ENCODE results near the gene TBC1D32.
"Not testable (repeated sequence)": the region's sequence is repeated elsewhere in the genome, so short reads cannot be mapped to it uniquely, and the experiment has no call there.

The TBC1D32 gene

DNA sequence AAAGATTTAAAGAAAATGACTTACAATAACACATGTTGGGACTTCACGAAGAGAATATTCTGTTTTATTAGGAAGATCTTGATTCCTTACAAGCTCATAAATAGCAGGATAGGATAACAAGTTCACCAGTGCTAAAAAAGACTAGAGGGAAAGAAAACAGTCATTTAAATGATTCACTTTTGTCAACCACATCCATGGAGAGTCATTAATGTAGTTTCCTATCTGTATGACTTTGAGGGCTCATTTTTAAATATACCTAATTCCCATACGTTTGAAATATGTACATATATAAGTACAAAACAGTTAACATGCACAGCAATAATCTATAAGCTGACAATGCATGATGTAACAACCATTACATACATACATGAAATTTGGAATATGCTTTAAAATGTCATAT, 111.1 kb downstream of the TBC1D32 start:
- no peak for DNase-seq (ENCODE audit: low read depth)
- TF ChIP-seq CTCF (conservative IDR thresholded peaks at IDR 0.05; ENCODE audit: low read depth, low read length) = no peak
- H3K4me3 ChIP-seq (ENCODE audit: low read depth, low read length) = no peak overlapping the region

- no peak overlapping the region for H3K4me3 ChIP-seq (ENCODE audit: low read depth, low read length)
- DNase-seq (ENCODE audit: low read depth) = peak; percentile 66
- TF ChIP-seq CTCF (conservative IDR thresholded peaks at IDR 0.05; ENCODE audit: low read depth, low read length) = peak; percentile 36
These were observed 111.6 kb downstream of the TBC1D32 start for GRCh38 chr6:121222656-121223055.

- DNase-seq (ENCODE audit: low read depth) = peak; percentile 41
- H3K4me3 ChIP-seq (ENCODE audit: low read depth, low read length) = no peak overlapping the region
- TF ChIP-seq CTCF (conservative IDR thresholded peaks at IDR 0.05; ENCODE audit: low read depth, low read length) = no peak
These were observed 117.4 kb downstream of the TBC1D32 start for GRCh38 chr6:121216928-121217327.

GRCh38 chr6:121213341-121213740, 120.9 kb downstream of the TBC1D32 start:
- not testable (repeated sequence) for DNase-seq (ENCODE audit: low read depth); H3K4me3 ChIP-seq (ENCODE audit: low read depth, low read length)

DNA sequence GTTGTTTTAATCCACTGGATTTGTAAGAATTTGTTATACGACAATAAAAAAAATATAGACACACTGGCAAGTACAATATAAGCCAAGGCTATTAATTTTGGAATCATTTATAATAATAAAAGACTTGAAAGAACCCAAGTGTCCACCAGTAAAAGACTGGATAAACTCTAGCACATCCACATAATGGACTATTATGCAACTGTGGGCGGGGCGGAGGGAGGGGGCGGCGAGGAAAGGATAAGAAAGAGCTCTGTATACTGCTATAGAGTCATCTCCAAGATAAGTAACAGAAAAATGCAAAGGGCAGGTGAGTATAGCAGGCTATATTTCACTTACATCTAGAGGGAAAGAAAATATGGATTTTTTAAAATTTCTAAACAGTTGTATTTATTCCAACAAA, 123.3 kb downstream of the TBC1D32 start:
- TF ChIP-seq CTCF (conservative IDR thresholded peaks at IDR 0.05; ENCODE audit: low read depth, low read length) = no peak
- no peak for DNase-seq (ENCODE audit: low read depth)
- H3K4me3 ChIP-seq (ENCODE audit: low read depth, low read length) = no peak overlapping the region

DNA sequence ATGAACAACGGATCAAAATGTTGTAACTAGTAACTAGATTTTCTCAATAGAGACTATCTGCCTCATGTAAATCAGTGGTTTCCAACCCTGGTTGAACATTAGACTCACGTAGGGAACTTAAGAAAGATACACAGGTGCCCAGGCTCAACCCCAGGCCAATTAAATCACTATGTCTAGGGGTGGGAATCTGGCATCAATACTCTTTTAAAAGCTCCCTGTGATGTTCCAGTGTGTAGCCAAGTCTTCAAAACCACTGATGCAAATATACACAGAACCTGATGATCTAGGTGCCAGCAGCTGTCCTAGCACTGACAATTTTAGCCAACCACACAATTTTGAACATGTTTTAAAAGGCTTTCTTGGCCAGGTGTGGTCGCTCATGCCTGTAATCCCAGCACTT, 128.7 kb downstream of the TBC1D32 start:
- DNase-seq (ENCODE audit: low read depth) = no peak
- TF ChIP-seq CTCF (conservative IDR thresholded peaks at IDR 0.05; ENCODE audit: low read depth, low read length) = no peak
- no peak overlapping the region for H3K4me3 ChIP-seq (ENCODE audit: low read depth, low read length)

DNA sequence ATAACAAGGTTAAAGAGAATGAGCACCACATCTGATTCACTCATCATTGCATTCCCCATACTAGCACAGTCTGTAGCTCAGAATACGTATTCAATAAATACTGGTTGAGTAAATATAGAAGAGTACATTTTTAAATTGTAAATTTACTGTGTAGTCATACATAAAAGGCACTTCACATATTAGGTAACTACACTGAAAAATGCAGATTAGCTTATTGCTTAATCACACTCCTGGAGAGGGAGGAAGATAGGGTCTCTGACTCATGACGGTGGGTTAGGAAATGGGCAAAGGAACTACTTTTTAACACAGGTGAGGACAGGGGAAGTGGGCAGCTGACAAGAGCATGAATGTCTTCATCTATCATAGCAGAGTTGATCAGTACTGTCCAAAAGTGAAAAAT, 133.2 kb downstream of the TBC1D32 start:
- peak; percentile 42 for DNase-seq (ENCODE audit: low read depth)

DNA sequence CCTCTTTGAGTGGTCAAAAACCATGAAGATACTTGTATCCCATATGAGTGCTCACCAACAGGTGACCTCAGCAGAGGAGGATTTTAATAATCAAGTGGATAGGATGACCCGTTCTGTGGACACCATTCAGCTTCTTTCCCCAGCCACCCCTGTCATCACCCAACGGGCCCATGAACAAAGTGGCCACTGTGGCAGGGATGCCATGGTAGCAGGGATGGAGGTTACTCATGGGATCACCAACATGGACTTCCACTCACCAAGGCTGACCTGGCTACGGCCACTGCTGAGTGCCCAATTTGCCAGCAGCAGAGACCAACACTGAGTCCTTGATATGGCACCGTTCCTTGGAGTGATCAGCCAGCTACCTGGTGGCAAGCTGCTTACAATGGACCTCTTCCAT, 138.2 kb downstream of the TBC1D32 start:
- H3K4me3 ChIP-seq (ENCODE audit: low read depth, low read length); DNase-seq (ENCODE audit: low read depth): not testable (repeated sequence)

More for the DNA sequence above, 133.2 kb downstream of the TBC1D32 start:
- no peak for TF ChIP-seq CTCF (conservative IDR thresholded peaks at IDR 0.05; ENCODE audit: low read depth, low read length)
- no peak overlapping the region for H3K4me3 ChIP-seq (ENCODE audit: low read depth, low read length)

Measured in choroid plexus epithelial cell (primary cell).